ENCODE data around the gene INSYN1.

GRCh38 chr15:73754461-73754860, 1.3 kb upstream of the INSYN1 start:
- TF ChIP-seq CTCF (IDR thresholded peaks at IDR 0.05), result no peak
- TF ChIP-seq POLR2A (IDR thresholded peaks at IDR 0.05), result no peak
- no peak for TF ChIP-seq EP300 (IDR thresholded peaks at IDR 0.05)
- TF ChIP-seq POLR2AphosphoS5 (IDR thresholded peaks at IDR 0.05), result no peak
